ENCODE data around the gene DNAJA2.
"Not testable (repeated sequence)": the region's sequence is repeated elsewhere in the genome, so short reads cannot be mapped to it uniquely, and the experiment has no call there.

DNAJA2 gene

GRCh38 chr16:46947900-46948547 is 25.4 kb downstream of the DNAJA2 start:
- Histone ChIP-seq H3K9me3 (ENCODE audit: control insufficient read depth, insufficient read depth, low read length) (no peaks in the 10 kb centered on the region), H3K4me3 (ENCODE audit: low read depth, low read length) (no peak overlapping the region), H3K36me3 (ENCODE audit: control insufficient read depth, insufficient read depth, low read length) (no peaks in the 10 kb centered on the region), H3K27me3 (ENCODE audit: control insufficient read depth, insufficient read depth, low read length) (no peaks in the 10 kb centered on the region), H3K4me1 (ENCODE audit: control insufficient read depth, insufficient read depth, low read length) (peaks cover 2% of the 10 kb centered on the region), H3K9ac (ENCODE audit: low read depth, low read length) (no peak overlapping the region)

GRCh38 chr16:46944713-46945112 is 28.8 kb downstream of the DNAJA2 start:
- H3K36me3 ChIP-seq (ENCODE audit: control insufficient read depth, insufficient read depth, low read length); H3K9ac ChIP-seq (ENCODE audit: low read depth, low read length); H3K27me3 ChIP-seq (ENCODE audit: control insufficient read depth, insufficient read depth, low read length); H3K9me3 ChIP-seq (ENCODE audit: control insufficient read depth, insufficient read depth, low read length); H3K4me1 ChIP-seq (ENCODE audit: control insufficient read depth, insufficient read depth, low read length); H3K4me3 ChIP-seq (ENCODE audit: low read depth, low read length): not testable (repeated sequence)

- no peak overlapping the region for H3K9ac ChIP-seq (ENCODE audit: low read depth, low read length)
- H3K4me3 ChIP-seq (ENCODE audit: low read depth, low read length) = no peak overlapping the region
- H3K36me3 ChIP-seq (ENCODE audit: control insufficient read depth, insufficient read depth, low read length) = no peaks in the 10 kb centered on the region
- H3K9me3 ChIP-seq (ENCODE audit: control insufficient read depth, insufficient read depth, low read length) = no peaks in the 10 kb centered on the region
- no peaks in the 10 kb centered on the region for H3K4me1 ChIP-seq (ENCODE audit: control insufficient read depth, insufficient read depth, low read length)
- no peaks in the 10 kb centered on the region for H3K27me3 ChIP-seq (ENCODE audit: control insufficient read depth, insufficient read depth, low read length)
These were observed 35.9 kb downstream of the DNAJA2 start for GRCh38 chr16:46937536-46937935.

GRCh38 chr16:46932802-46933201 is 40.7 kb downstream of the DNAJA2 start:
- Histone ChIP-seq H3K27me3 (ENCODE audit: control insufficient read depth, insufficient read depth, low read length) (no peaks in the 10 kb centered on the region), H3K4me1 (ENCODE audit: control insufficient read depth, insufficient read depth, low read length) (no peaks in the 10 kb centered on the region), H3K4me3 (ENCODE audit: low read depth, low read length) (no peak overlapping the region), H3K36me3 (ENCODE audit: control insufficient read depth, insufficient read depth, low read length) (peaks cover 18% of the 10 kb centered on the region), H3K9ac (ENCODE audit: low read depth, low read length) (no peak overlapping the region), H3K9me3 (ENCODE audit: control insufficient read depth, insufficient read depth, low read length) (no peaks in the 10 kb centered on the region)

- Histone ChIP-seq H3K36me3 (ENCODE audit: control insufficient read depth, insufficient read depth, low read length) (peaks cover 33% of the 10 kb centered on the region), H3K9me3 (ENCODE audit: control insufficient read depth, insufficient read depth, low read length) (no peaks in the 10 kb centered on the region), H3K9ac (ENCODE audit: low read depth, low read length) (no peak overlapping the region), H3K4me3 (ENCODE audit: low read depth, low read length) (no peak overlapping the region), H3K27me3 (ENCODE audit: control insufficient read depth, insufficient read depth, low read length) (no peaks in the 10 kb centered on the region), H3K4me1 (ENCODE audit: control insufficient read depth, insufficient read depth, low read length) (no peaks in the 10 kb centered on the region)
These were observed 42.6 kb downstream of the DNAJA2 start for GRCh38 chr16:46930861-46931260.

GRCh38 chr16:46929378-46930332 is 43.8 kb downstream of the DNAJA2 start:
- Histone ChIP-seq H3K9ac (ENCODE audit: low read depth, low read length) (no peak overlapping the region), H3K4me3 (ENCODE audit: low read depth, low read length) (no peak overlapping the region), H3K36me3 (ENCODE audit: control insufficient read depth, insufficient read depth, low read length) (peaks cover 41% of the 10 kb centered on the region)

GRCh38 chr16:46928811-46929210 is 44.7 kb downstream of the DNAJA2 start:
- H3K27me3 ChIP-seq (ENCODE audit: control insufficient read depth, insufficient read depth, low read length) = no peaks in the 10 kb centered on the region
- H3K9ac ChIP-seq (ENCODE audit: low read depth, low read length) = no peak overlapping the region
- H3K36me3 ChIP-seq (ENCODE audit: control insufficient read depth, insufficient read depth, low read length) = peaks cover 50% of the 10 kb centered on the region

More at GRCh38 chr16:46929378-46930332, 43.8 kb downstream of the DNAJA2 start:
- Histone ChIP-seq H3K4me1 (ENCODE audit: control insufficient read depth, insufficient read depth, low read length) (no peaks in the 10 kb centered on the region), H3K9me3 (ENCODE audit: control insufficient read depth, insufficient read depth, low read length) (no peaks in the 10 kb centered on the region), H3K27me3 (ENCODE audit: control insufficient read depth, insufficient read depth, low read length) (no peaks in the 10 kb centered on the region)

GRCh38 chr16:46927273-46927672 is 46.2 kb downstream of the DNAJA2 start:
- peaks cover 62% of the 10 kb centered on the region for H3K36me3 ChIP-seq (ENCODE audit: control insufficient read depth, insufficient read depth, low read length)
- no peak overlapping the region for H3K9ac ChIP-seq (ENCODE audit: low read depth, low read length)
- H3K4me3 ChIP-seq (ENCODE audit: low read depth, low read length) = no peak overlapping the region
- no peaks in the 10 kb centered on the region for H3K9me3 ChIP-seq (ENCODE audit: control insufficient read depth, insufficient read depth, low read length)
- no peaks in the 10 kb centered on the region for H3K27me3 ChIP-seq (ENCODE audit: control insufficient read depth, insufficient read depth, low read length)
- H3K4me1 ChIP-seq (ENCODE audit: control insufficient read depth, insufficient read depth, low read length) = no peaks in the 10 kb centered on the region

More at GRCh38 chr16:46928811-46929210, 44.7 kb downstream of the DNAJA2 start:
- H3K4me3 ChIP-seq (ENCODE audit: low read depth, low read length) = no peak overlapping the region
- no peaks in the 10 kb centered on the region for H3K4me1 ChIP-seq (ENCODE audit: control insufficient read depth, insufficient read depth, low read length)
- no peaks in the 10 kb centered on the region for H3K9me3 ChIP-seq (ENCODE audit: control insufficient read depth, insufficient read depth, low read length)

- Histone ChIP-seq H3K9ac (ENCODE audit: low read depth, low read length) (no peak overlapping the region), H3K4me3 (ENCODE audit: low read depth, low read length) (no peak overlapping the region), H3K36me3 (ENCODE audit: control insufficient read depth, insufficient read depth, low read length) (peaks cover 67% of the 10 kb centered on the region), H3K27me3 (ENCODE audit: control insufficient read depth, insufficient read depth, low read length) (no peaks in the 10 kb centered on the region), H3K4me1 (ENCODE audit: control insufficient read depth, insufficient read depth, low read length) (no peaks in the 10 kb centered on the region), H3K9me3 (ENCODE audit: control insufficient read depth, insufficient read depth, low read length) (no peaks in the 10 kb centered on the region)
These were observed 46.8 kb downstream of the DNAJA2 start for GRCh38 chr16:46926470-46927225.

- H3K4me3 ChIP-seq (ENCODE audit: low read depth, low read length) = no peak overlapping the region
- no peak overlapping the region for H3K9ac ChIP-seq (ENCODE audit: low read depth, low read length)
- H3K27me3 ChIP-seq (ENCODE audit: control insufficient read depth, insufficient read depth, low read length) = no peaks in the 10 kb centered on the region
- no peaks in the 10 kb centered on the region for H3K4me1 ChIP-seq (ENCODE audit: control insufficient read depth, insufficient read depth, low read length)
- no peaks in the 10 kb centered on the region for H3K9me3 ChIP-seq (ENCODE audit: control insufficient read depth, insufficient read depth, low read length)
- H3K36me3 ChIP-seq (ENCODE audit: control insufficient read depth, insufficient read depth, low read length) = peaks cover 61% of the 10 kb centered on the region
These were observed 49.1 kb downstream of the DNAJA2 start for GRCh38 chr16:46924402-46924801.

GRCh38 chr16:46923513-46924295 is 49.8 kb downstream of the DNAJA2 start:
- no peaks in the 10 kb centered on the region for H3K9me3 ChIP-seq (ENCODE audit: control insufficient read depth, insufficient read depth, low read length)
- no peaks in the 10 kb centered on the region for H3K4me1 ChIP-seq (ENCODE audit: control insufficient read depth, insufficient read depth, low read length)
- H3K27me3 ChIP-seq (ENCODE audit: control insufficient read depth, insufficient read depth, low read length) = no peaks in the 10 kb centered on the region
- no peak overlapping the region for H3K4me3 ChIP-seq (ENCODE audit: low read depth, low read length)
- H3K36me3 ChIP-seq (ENCODE audit: control insufficient read depth, insufficient read depth, low read length) = peaks cover 61% of the 10 kb centered on the region
- no peak overlapping the region for H3K9ac ChIP-seq (ENCODE audit: low read depth, low read length)
